Measurements from ENCODE around the gene KCNJ16.

GRCh38 chr17:70091005-70091568 is 16.1 kb downstream of the KCNJ16 start:
- TF ChIP-seq CTCF (IDR thresholded peaks at IDR 0.05) (no peak), ZFX (IDR thresholded peaks at IDR 0.05; ENCODE audit: borderline replicate concordance) (no peak)

All from 22Rv1 (cell line).